ENCODE data around the gene NR3C2.

The NR3C2 gene

DNA sequence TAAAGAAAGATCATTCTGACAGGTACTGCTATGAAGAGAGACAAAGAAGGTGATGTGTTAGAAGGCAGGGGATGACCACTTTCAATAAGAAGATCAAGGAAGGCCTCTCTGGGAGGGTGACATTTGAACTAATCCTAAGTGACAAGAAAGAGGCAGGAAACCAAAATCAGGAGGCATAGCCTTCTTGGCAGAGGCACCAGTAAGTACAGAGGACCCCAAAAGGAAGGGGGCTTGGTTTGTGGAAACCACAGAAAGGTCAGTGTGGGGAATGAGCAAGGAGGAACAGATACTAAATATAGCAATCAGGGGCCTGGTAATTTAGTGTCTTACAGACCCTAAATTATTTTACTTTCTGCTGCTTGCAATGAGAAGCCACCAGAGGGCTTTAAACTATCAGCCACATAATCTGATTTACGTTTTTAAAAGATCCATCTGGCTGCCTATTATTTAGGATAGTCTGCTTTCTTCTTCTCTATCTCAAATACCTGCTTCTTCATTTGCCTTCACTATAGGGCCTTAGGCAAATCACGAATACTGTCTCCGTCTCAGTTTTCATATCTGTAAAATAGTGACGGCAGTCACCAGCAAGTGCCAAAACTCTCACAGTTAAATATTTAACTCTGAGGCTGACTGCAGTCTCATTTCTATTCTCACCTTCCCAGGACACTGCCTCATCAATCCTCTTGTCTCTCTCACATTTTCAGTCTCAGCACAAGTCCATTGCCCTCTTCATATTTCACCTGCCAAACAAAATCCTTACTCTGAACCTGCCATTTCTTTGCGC lies 16.7 kb downstream of the NR3C2 start:
- Histone ChIP-seq H3K79me2 (ENCODE audit: insufficient read depth, low read length) (no peaks in the 10 kb centered on the region), H2AFZ (ENCODE audit: low read depth, low read length) (no peak overlapping the region), H3K27ac (ENCODE audit: low read length) (no peak overlapping the region), H3K4me3 (ENCODE audit: low read depth in 1 of 2, low read length in 2 of 2) (no peak overlapping the region), H3K9me3 (ENCODE audit: insufficient read depth, low read length, severe bottlenecking) (no peaks in the 10 kb centered on the region), H3K4me2 (ENCODE audit: insufficient read depth, low read length) (no peak overlapping the region), H3K27me3 (ENCODE audit: insufficient read depth, low read length, poor library complexity) (no peaks in the 10 kb centered on the region), H3K9ac (ENCODE audit: low read depth, low read length) (no peak overlapping the region), H3K36me3 (ENCODE audit: insufficient read depth, low read length) (no peaks in the 10 kb centered on the region), H3K4me1 (ENCODE audit: insufficient read depth, low read length) (no peaks in the 10 kb centered on the region), H4K20me1 (ENCODE audit: insufficient read depth, low read length) (no peaks in the 10 kb centered on the region)
- DNase-seq: no peak
- TF ChIP-seq EZH2 (IDR thresholded peaks at IDR 0.05; ENCODE audit: borderline replicate concordance, low read depth, low read length, severe bottlenecking): no peak
- TF ChIP-seq, protein P1, sequence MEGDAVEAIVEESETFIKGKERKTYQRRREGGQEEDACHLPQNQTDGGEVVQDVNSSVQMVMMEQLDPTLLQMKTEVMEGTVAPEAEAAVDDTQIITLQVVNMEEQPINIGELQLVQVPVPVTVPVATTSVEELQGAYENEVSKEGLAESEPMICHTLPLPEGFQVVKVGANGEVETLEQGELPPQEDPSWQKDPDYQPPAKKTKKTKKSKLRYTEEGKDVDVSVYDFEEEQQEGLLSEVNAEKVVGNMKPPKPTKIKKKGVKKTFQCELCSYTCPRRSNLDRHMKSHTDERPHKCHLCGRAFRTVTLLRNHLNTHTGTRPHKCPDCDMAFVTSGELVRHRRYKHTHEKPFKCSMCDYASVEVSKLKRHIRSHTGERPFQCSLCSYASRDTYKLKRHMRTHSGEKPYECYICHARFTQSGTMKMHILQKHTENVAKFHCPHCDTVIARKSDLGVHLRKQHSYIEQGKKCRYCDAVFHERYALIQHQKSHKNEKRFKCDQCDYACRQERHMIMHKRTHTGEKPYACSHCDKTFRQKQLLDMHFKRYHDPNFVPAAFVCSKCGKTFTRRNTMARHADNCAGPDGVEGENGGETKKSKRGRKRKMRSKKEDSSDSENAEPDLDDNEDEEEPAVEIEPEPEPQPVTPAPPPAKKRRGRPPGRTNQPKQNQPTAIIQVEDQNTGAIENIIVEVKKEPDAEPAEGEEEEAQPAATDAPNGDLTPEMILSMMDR (IDR thresholded peaks at IDR 0.05; ENCODE audit: borderline replicate concordance, extremely low read depth, low read length, poor library complexity, severe bottlenecking): no peak
- ATAC-seq (ENCODE audit: insufficient read depth, low read depth): no peak

DNA sequence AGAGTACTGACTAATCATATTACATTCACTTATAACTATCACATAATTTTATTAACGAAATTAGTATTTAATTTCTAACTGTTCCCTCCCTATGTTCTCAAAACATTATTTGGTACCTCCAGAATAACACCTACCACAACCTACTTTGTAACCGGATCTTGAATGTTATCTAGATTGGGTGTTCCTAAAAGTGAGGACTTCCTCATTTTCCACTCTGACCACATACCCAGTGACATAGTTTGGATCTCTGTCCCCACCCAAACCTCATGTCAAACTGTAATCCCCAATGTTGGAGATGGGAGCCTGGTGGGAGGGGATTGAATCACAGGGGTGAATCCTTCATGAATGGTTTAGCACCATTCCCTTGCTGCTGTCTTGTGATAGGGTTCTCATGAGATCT lies 21.8 kb downstream of the NR3C2 start:
- Histone ChIP-seq H3K9ac (ENCODE audit: low read depth, low read length) (no peak overlapping the region), H3K9me3 (ENCODE audit: insufficient read depth, low read length, severe bottlenecking) (no peaks in the 10 kb centered on the region), H3K4me1 (ENCODE audit: insufficient read depth, low read length) (no peaks in the 10 kb centered on the region), H3K27me3 (ENCODE audit: insufficient read depth, low read length, poor library complexity) (no peaks in the 10 kb centered on the region), H4K20me1 (ENCODE audit: insufficient read depth, low read length) (no peaks in the 10 kb centered on the region), H3K27ac (ENCODE audit: low read length) (no peak overlapping the region), H3K4me2 (ENCODE audit: insufficient read depth, low read length) (no peak overlapping the region), H3K4me3 (ENCODE audit: low read depth in 1 of 2, low read length in 2 of 2) (no peak overlapping the region), H3K36me3 (ENCODE audit: insufficient read depth, low read length) (no peaks in the 10 kb centered on the region), H2AFZ (ENCODE audit: low read depth, low read length) (no peak overlapping the region), H3K79me2 (ENCODE audit: insufficient read depth, low read length) (no peaks in the 10 kb centered on the region)
- ATAC-seq (ENCODE audit: insufficient read depth, low read depth): no peak
- TF ChIP-seq, protein P1 (IDR thresholded peaks at IDR 0.05; ENCODE audit: borderline replicate concordance, extremely low read depth, low read length, poor library complexity, severe bottlenecking): no peak
- no peak for TF ChIP-seq EZH2 (IDR thresholded peaks at IDR 0.05; ENCODE audit: borderline replicate concordance, low read depth, low read length, severe bottlenecking)
- no peak for DNase-seq

DNA sequence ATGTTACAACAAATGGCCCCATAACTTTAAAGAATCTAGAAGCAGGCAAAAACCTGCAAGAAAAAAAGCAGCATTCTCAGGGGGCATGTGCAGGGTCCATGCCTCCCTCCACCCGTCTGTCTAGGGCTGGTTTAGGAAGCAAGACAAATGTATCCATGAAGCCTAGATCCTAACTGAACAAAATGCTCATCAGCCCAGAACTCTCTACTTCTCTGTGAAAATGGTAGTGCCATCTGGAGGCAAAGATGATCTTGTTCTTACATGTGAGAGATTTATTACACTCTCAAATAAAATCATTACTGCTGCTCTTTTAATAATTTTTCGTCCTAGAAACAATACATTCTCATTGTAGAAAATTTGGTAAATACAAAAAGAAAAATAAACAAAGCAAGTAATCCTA lies 26.7 kb downstream of the NR3C2 start:
- DNase-seq: no peak
- no peak overlapping the region for H3K4me3 ChIP-seq (ENCODE audit: low read depth in 1 of 2, low read length in 2 of 2)
- TF ChIP-seq EZH2 (IDR thresholded peaks at IDR 0.05; ENCODE audit: borderline replicate concordance, low read depth, low read length, severe bottlenecking): no peak
- TF ChIP-seq, protein P1 (IDR thresholded peaks at IDR 0.05; ENCODE audit: borderline replicate concordance, extremely low read depth, low read length, poor library complexity, severe bottlenecking): no peak
- no peaks in the 10 kb centered on the region for H4K20me1 ChIP-seq (ENCODE audit: insufficient read depth, low read length)
- no peaks in the 10 kb centered on the region for H3K4me1 ChIP-seq (ENCODE audit: insufficient read depth, low read length)
- no peak overlapping the region for H3K4me2 ChIP-seq (ENCODE audit: insufficient read depth, low read length)
- no peak for ATAC-seq (ENCODE audit: insufficient read depth, low read depth)
- no peaks in the 10 kb centered on the region for H3K27me3 ChIP-seq (ENCODE audit: insufficient read depth, low read length, poor library complexity)
- no peaks in the 10 kb centered on the region for H3K36me3 ChIP-seq (ENCODE audit: insufficient read depth, low read length)
- H3K79me2 ChIP-seq (ENCODE audit: insufficient read depth, low read length): no peaks in the 10 kb centered on the region
- no peak overlapping the region for H2AFZ ChIP-seq (ENCODE audit: low read depth, low read length)
- no peak overlapping the region for H3K27ac ChIP-seq (ENCODE audit: low read length)
- no peak overlapping the region for H3K9ac ChIP-seq (ENCODE audit: low read depth, low read length)
- H3K9me3 ChIP-seq (ENCODE audit: insufficient read depth, low read length, severe bottlenecking): no peaks in the 10 kb centered on the region
